Chondrocyte (in vitro differentiated cells): ENCODE data around the gene SPATA31A3. TPM values are rescaled to one million over a fixed set of nuclear protein-coding genes. Genes with fewer than 3 reads are reported as not detected.
"Not testable (repeated sequence)": the region's sequence is repeated elsewhere in the genome, so short reads cannot be mapped to it uniquely, and the experiment has no call there.

Experiments
- DNase-seq: peaks from one replicate; pipeline ENCODE4 v3.0.0; 2021; ENCODE audit warnings: mixed read lengths, low spot score
- H3K27ac Mint-ChIP-seq: one replicate; pipeline ENCODE4 v1.8.0; 2021; ENCODE audit warnings: mild to moderate bottlenecking, moderate library complexity, mixed read lengths; ENCODE audit not compliant: unreplicated experiment
- H3K27me3 Mint-ChIP-seq: 2 replicates; pipeline ENCODE4 v1.8.0; 2021; ENCODE audit warnings: low read depth, mixed read lengths
- H3K36me3 Mint-ChIP-seq: 2 replicates; pipeline ENCODE4 v1.8.0; 2021; ENCODE audit warnings: low read depth, mixed read lengths
- H3K4me1 Mint-ChIP-seq: 2 replicates; pipeline ENCODE4 v1.8.0; 2021; ENCODE audit warnings: low read depth, mild to moderate bottlenecking, mixed read lengths
- H3K4me3 Mint-ChIP-seq: one replicate; pipeline ENCODE4 v1.8.0; 2021; ENCODE audit warnings: mild to moderate bottlenecking, moderate library complexity, mixed read lengths; ENCODE audit not compliant: unreplicated experiment
- H3K9me3 Mint-ChIP-seq: 2 replicates; pipeline ENCODE4 v1.8.0; 2021; ENCODE audit warnings: low read depth, mixed read lengths
- long read RNA-seq: library from polyadenylated mRNA; stranded (forward); transcript quantifications from one replicate; pipeline ENCODE4 v2.0.0, GENCODE V29; 2021
- total RNA-seq: library from RNA; stranded (reverse); gene quantifications from 3 replicates; pipeline ENCODE4 v1.2.1, GENCODE V29; 2021

SPATA31A3 gene
- total RNA-seq, result not detected in 3 replicates
- long read RNA-seq, result 0 reads

GRCh38 chr9:66992450-66992849, at the start of gene SPATA31A3:
Gene SPATA31A3, minus strand, starts transcription at chr9:66992550. Its CDS starts 29 bp downstream, at chr9:66992521.
- H3K27me3 Mint-ChIP-seq, H3K9me3 Mint-ChIP-seq, H3K36me3 Mint-ChIP-seq, DNase-seq, H3K4me1 Mint-ChIP-seq, H3K4me3 Mint-ChIP-seq, H3K27ac Mint-ChIP-seq: not testable (repeated sequence)

GRCh38 chr9:66952576-66952975, 39.8 kb downstream of the SPATA31A3 start:
- not testable (repeated sequence) for H3K4me3 Mint-ChIP-seq, H3K4me1 Mint-ChIP-seq, DNase-seq, H3K27ac Mint-ChIP-seq, H3K9me3 Mint-ChIP-seq, H3K27me3 Mint-ChIP-seq, H3K36me3 Mint-ChIP-seq

- H3K4me1 Mint-ChIP-seq, DNase-seq, H3K4me3 Mint-ChIP-seq, H3K36me3 Mint-ChIP-seq, H3K9me3 Mint-ChIP-seq, H3K27me3 Mint-ChIP-seq, H3K27ac Mint-ChIP-seq: not testable (repeated sequence)
Measured at GRCh38 chr9:66942400-66943155, 49.8 kb downstream of the SPATA31A3 start.

DNA sequence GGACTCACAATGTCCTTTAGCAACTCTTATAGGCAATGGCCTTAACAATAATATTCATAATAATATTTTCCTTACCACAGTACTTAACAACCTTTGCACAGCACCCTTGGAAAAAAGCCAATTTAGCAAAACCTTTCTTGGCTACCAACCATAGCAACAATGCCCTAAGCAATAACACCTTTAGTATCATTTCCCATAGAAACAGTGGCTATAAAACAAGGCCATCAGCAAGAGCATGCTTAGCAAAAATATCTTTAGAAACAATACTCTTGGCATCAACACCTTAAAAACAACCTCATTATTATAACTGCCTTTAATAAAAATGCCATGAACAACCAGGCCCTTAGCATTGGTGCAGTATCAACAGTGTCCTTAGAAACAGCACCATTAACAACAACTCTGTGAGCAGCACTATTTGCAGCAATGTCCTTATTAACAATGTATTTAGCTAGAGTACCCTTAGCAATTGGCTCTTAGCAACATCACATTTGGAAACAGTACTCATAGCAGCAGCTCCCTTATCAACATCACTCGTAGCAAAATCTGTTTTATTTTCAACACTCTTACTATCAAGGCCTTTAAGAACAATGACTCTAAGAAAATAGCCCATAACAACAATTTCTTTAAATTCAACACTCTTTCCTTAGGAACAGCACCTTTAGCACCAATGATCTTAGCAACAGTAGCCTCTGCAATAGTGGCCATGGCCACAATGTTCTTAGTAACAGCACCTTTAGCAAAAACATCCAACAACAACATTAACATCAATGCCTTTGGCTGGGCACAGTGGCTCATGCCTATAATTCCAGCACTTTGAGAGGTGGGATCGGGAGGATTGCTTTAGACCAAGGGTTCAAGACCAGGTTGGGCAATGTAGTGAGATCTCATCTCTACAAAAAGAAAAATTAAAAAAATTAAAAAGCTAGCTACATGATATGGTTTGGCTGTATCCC, 52.2 kb downstream of the SPATA31A3 start:
- not testable (repeated sequence) for H3K4me3 Mint-ChIP-seq, H3K9me3 Mint-ChIP-seq, H3K4me1 Mint-ChIP-seq, H3K27ac Mint-ChIP-seq, DNase-seq, H3K36me3 Mint-ChIP-seq, H3K27me3 Mint-ChIP-seq

DNA sequence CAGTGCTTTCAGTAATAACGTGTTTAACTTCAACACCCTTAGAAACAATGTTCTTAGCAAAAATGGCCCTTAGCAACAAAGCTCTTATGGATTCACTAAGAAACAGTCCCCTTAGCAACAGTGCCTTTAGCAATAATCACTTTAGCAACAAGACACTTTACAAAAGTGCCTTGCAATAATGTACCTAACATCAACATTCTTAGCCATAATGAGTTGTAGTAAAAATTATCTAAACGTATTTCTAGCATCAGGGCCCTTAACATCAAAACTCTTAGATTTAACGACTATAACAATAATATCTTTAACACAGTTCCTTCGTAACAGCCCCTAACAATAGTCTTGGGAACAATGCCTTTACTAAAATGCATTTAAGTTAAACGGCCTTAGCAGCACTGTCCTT, 54.0 kb downstream of the SPATA31A3 start:
- H3K27ac Mint-ChIP-seq, H3K27me3 Mint-ChIP-seq, H3K4me1 Mint-ChIP-seq, H3K9me3 Mint-ChIP-seq, H3K36me3 Mint-ChIP-seq, DNase-seq, H3K4me3 Mint-ChIP-seq: not testable (repeated sequence)

GRCh38 chr9:66937662-66938061, 54.7 kb downstream of the SPATA31A3 start:
- H3K36me3 Mint-ChIP-seq, H3K4me3 Mint-ChIP-seq, H3K27ac Mint-ChIP-seq, H3K27me3 Mint-ChIP-seq, H3K9me3 Mint-ChIP-seq, H3K4me1 Mint-ChIP-seq, DNase-seq: not testable (repeated sequence)

Other genes starting within 250 kb of the SPATA31A3 start
- 3.9 to 4.6 TPM (median 3.9 TPM) in 3 replicates for gene ZNF658, start 91.8 kb downstream of the SPATA31A3 start, total RNA-seq